HepG2 (cell line): ENCODE results near the gene PKD2L1. TPM values are rescaled to one million over a fixed set of nuclear protein-coding genes. Genes with fewer than 3 reads are reported as not detected.

Experiments
- EZH2 ChIP-seq: conservative IDR thresholded peaks from 2 replicates; pipeline ENCODE4 v1.6.1; 2012; ENCODE audit warnings: mild to moderate bottlenecking, low read depth, low read length, moderate library complexity
- FOXK1 ChIP-seq: sonication (generic); formaldehyde crosslinking; IDR thresholded peaks from 2 replicates; pipeline ENCODE4 v1.4.0; 2020; ENCODE audit warnings: low read depth, missing genetic modification reagents, borderline replicate concordance
- HNF1A ChIP-seq, 2 experiments: sonication (generic) in 1 of 2; formaldehyde crosslinking in 1 of 2; IDR thresholded peaks; 2 replicates each; pipeline versions ENCODE4 v1.4.0 to v1.6.1; 2016 to 2020; ENCODE audit warnings: borderline replicate concordance in 1 of 2, low read depth in 1 of 2, mild to moderate bottlenecking in 1 of 2, missing genetic modification reagents in 1 of 2
- KDM6A ChIP-seq: IDR thresholded peaks from 2 replicates; pipeline ENCODE4 v1.6.1; 2016; ENCODE audit warnings: low read depth
- MED8 ChIP-seq: sonication (generic); formaldehyde crosslinking; IDR thresholded peaks from 2 replicates; pipeline ENCODE4 v1.8.1; 2023; ENCODE audit warnings: mild to moderate bottlenecking, missing genetic modification reagents; ENCODE audit not compliant: insufficient replicate concordance
- MXD1 ChIP-seq: sonication (generic); formaldehyde crosslinking; IDR thresholded peaks from 2 replicates; pipeline ENCODE4 v1.4.0; 2020; ENCODE audit warnings: mild to moderate bottlenecking, missing genetic modification reagents
- MYC ChIP-seq: sonication (generic); formaldehyde crosslinking; IDR thresholded peaks from 2 replicates; pipeline ENCODE4 v1.9.0; 2021; ENCODE audit warnings: missing genetic modification reagents, borderline replicate concordance
- MYPOP ChIP-seq: sonication (generic); formaldehyde crosslinking; IDR thresholded peaks from 2 replicates; pipeline ENCODE4 v1.8.1; 2023; ENCODE audit warnings: mild to moderate bottlenecking, moderate library complexity, missing genetic modification reagents
- NCOA5 ChIP-seq: sonication (generic); formaldehyde crosslinking; IDR thresholded peaks from 2 replicates; pipeline ENCODE4 v1.4.0; 2020; ENCODE audit warnings: missing genetic modification reagents
- NFE2L1 ChIP-seq: sonication (generic); formaldehyde crosslinking; IDR thresholded peaks from 2 replicates; pipeline ENCODE4 v1.4.0; 2020; ENCODE audit warnings: missing genetic modification reagents, mild to moderate bottlenecking, borderline replicate concordance
- RXRB ChIP-seq: IDR thresholded peaks from 2 replicates; pipeline ENCODE4 v1.6.1; 2016; ENCODE audit warnings: borderline replicate concordance, missing genetic modification reagents, missing compliant biosample characterization
- SUZ12 ChIP-seq: fragments of 150-350 bp; IDR thresholded peaks from 2 replicates; pipeline ENCODE4 v1.6.1; 2014; ENCODE audit warnings: low read depth, low read length
- XRCC5 ChIP-seq: fragments of 200-400 bp; formaldehyde crosslinking; optimal IDR thresholded peaks from 2 replicates; pipeline ENCODE3; 2017; ENCODE audit warnings: mild to moderate bottlenecking, low read length
- ZMYM2 ChIP-seq: sonication (generic); formaldehyde crosslinking; IDR thresholded peaks from 2 replicates; pipeline ENCODE4 v1.8.0; 2022; ENCODE audit warnings: mild to moderate bottlenecking, missing genetic modification reagents
- ZNF552 ChIP-seq: sonication (generic); formaldehyde crosslinking; IDR thresholded peaks from 2 replicates; pipeline ENCODE4 v1.9.0; 2022; ENCODE audit warnings: missing genetic modification reagents, mild to moderate bottlenecking, borderline replicate concordance
- ZNF564 ChIP-seq: sonication (generic); formaldehyde crosslinking; IDR thresholded peaks from 2 replicates; pipeline ENCODE4 v1.8.1; 2023; ENCODE audit warnings: mild to moderate bottlenecking, missing genetic modification reagents
- ZNF619 ChIP-seq: sonication (generic); formaldehyde crosslinking; IDR thresholded peaks from 2 replicates; pipeline ENCODE4 v1.4.0; 2020; ENCODE audit warnings: mild to moderate bottlenecking, missing genetic modification reagents
- polyA plus RNA-seq, 8 experiments: library from polyadenylated mRNA; depleted of rRNA in 3 of 8; stranded (reverse) in 7 of 8; unstranded in 1 of 8; fragments of >200 nt; fragmentation: Illumina TruSeq in 4 of 8; extraction: Trizol in 4 of 8; gene quantifications; 2 replicates each; pipeline versions ENCODE4 v1.2.1 to v1.2.3, GENCODE V29; 2011 to 2016; ENCODE audit warnings: low read depth in 4 of 8, missing spikeins in 1 of 8, mixed read lengths in 1 of 8; ENCODE audit not compliant: insufficient read depth in 1 of 8
- total RNA-seq, 5 experiments: library from RNA; depleted of rRNA; stranded (reverse); fragments of >200 nt; fragmentation: Illumina TruSeq; extraction: Trizol; gene quantifications; 2 replicates each; pipeline ENCODE4 v1.2.3, GENCODE V29; 2016; ENCODE audit warnings: low read depth in 1 of 5
- TF ChIP-seq, protein P1 (sequence below): IDR thresholded peaks from 2 replicates; pipeline ENCODE4 v1.6.1; 2016
- TF ChIP-seq, protein P2 (sequence below): sonication (generic); formaldehyde crosslinking; IDR thresholded peaks from 2 replicates; pipeline ENCODE4 v1.5.1; 2020; ENCODE audit warnings: missing genetic modification reagents, mild to moderate bottlenecking, borderline replicate concordance

The PKD2L1 gene
- total and polyA plus RNA-seq, 2 of the 13 experiments (the other 11 are each of a cell fraction or from before 2014, with no cell fraction given), result 0.07 to 0.15 TPM

DNA sequence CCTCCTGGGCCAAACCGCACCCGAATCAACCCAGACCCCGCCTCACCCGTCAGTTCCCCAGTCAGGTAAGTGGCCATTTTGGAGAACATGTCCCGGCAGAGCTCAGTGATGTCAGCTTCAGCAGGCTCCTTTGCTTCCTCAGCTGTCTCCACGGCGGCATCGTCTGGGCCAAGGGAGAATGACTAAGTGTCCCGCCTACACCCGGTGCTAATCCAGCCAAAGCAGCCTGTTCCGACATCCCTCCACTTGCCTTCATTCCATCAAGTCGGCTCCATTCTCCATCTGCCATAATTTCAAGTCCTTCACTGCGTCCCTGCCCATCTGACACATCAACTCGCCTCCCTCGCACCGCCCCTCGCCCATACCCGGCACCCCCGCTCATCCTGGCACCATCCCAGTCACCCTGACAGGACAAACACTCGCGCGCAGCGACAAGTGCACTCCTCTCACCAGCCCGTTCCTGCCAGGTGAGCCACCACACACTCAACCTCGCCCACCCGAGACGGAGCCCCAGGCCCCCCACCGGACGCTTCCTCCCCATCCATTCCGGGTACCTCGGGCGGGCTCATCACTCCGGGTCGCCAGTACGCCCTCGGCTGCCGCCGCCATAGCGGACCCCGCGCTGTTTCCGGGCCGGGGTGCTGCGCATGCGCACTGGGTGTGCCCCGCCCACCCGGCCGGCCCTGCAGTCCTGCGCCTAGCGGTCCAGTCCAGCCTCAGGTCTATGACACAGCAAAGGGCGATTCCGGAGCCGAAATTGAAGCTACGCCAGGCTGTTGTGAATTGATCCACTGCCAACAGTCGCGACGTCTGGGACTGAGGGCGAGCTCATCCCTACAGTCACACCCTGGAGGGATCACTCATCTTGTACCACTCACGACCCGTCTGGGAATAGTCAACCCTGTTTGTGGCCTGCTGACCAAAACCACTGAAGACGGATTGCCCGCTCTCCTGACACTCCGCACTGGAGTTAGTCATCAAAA, 43.7 kb downstream of the PKD2L1 start, which contains the start of gene BLOC1S2 (continued):
- TF ChIP-seq, protein P1, sequence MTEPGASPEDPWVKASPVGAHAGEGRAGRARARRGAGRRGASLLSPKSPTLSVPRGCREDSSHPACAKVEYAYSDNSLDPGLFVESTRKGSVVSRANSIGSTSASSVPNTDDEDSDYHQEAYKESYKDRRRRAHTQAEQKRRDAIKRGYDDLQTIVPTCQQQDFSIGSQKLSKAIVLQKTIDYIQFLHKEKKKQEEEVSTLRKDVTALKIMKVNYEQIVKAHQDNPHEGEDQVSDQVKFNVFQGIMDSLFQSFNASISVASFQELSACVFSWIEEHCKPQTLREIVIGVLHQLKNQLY (CRISPR knock-in tag), result no peak
- TF ChIP-seq MYC (CRISPR knock-in tag), result peak; percentile 71; the same call in 1 of the 2 replicates
- TF ChIP-seq ZNF564 (CRISPR knock-in tag), result peak; percentile 68; the same call in 1 of the 2 replicates
- TF ChIP-seq, protein P2, sequence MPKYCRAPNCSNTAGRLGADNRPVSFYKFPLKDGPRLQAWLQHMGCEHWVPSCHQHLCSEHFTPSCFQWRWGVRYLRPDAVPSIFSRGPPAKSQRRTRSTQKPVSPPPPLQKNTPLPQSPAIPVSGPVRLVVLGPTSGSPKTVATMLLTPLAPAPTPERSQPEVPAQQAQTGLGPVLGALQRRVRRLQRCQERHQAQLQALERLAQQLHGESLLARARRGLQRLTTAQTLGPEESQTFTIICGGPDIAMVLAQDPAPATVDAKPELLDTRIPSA (CRISPR knock-in tag), result no peak
- TF ChIP-seq MED8 (CRISPR knock-in tag), result peak; percentile 55
- no peak for TF ChIP-seq HNF1A (IDR thresholded peaks at IDR 0.05; ENCODE audit: low read depth)
- TF ChIP-seq HNF1A (CRISPR knock-in tag; IDR thresholded peaks at IDR 0.05; ENCODE audit: borderline replicate concordance), result peak; percentile 55; the same call in 1 of the 2 replicates
- TF ChIP-seq SUZ12, result no peak
- peak; percentile 94; the same call in 1 of the 2 replicates for TF ChIP-seq NFE2L1 (CRISPR knock-in tag)
- TF ChIP-seq ZNF552, result 0 out of 2 replicates have a peak, but pooled peaks have one; percentile 62
- peak; percentile 61; the same call in 1 of the 2 replicates for TF ChIP-seq MXD1 (CRISPR knock-in tag)
- no peak for TF ChIP-seq KDM6A
- no peak for TF ChIP-seq EZH2
- TF ChIP-seq NCOA5 (CRISPR knock-in tag), result no peak
- TF ChIP-seq MYPOP (CRISPR knock-in tag), result peak; percentile 54; the same call in 1 of the 2 replicates
- no peak for TF ChIP-seq FOXK1 (CRISPR knock-in tag)
- no peak for TF ChIP-seq ZMYM2
- TF ChIP-seq XRCC5, result peak; percentile 46
- peak; percentile 67 for TF ChIP-seq ZNF619 (CRISPR knock-in tag)
- TF ChIP-seq RXRB (CRISPR knock-in tag), result peak; percentile 22; the same call in 1 of the 2 replicates
